HUES64 (cell line): ENCODE results near the gene ZFP64.

Experiments
- H3K27ac ChIP-seq: 2 replicates; pipeline ENCODE4 v1.7.0; 2013; ENCODE audit warnings: low read depth, low read length, inconsistent platforms
- H3K27me3 ChIP-seq: 2 replicates; pipeline ENCODE4 v1.6.1; 2013; ENCODE audit warnings: mild to moderate bottlenecking, low read length; ENCODE audit not compliant: insufficient read depth
- H3K36me3 ChIP-seq: 2 replicates; pipeline ENCODE4 v1.6.1; 2013; ENCODE audit warnings: mild to moderate bottlenecking, low read length; ENCODE audit not compliant: insufficient read depth
- H3K4me1 ChIP-seq: 2 replicates; pipeline ENCODE4 v1.6.1; 2013; ENCODE audit warnings: mild to moderate bottlenecking, low read length, moderate library complexity; ENCODE audit not compliant: insufficient read depth
- H3K4me3 ChIP-seq: 2 replicates; pipeline ENCODE4 v1.5.1; 2013; ENCODE audit warnings: mild to moderate bottlenecking, low read length, moderate library complexity
- H3K9ac ChIP-seq: 2 replicates; pipeline ENCODE4 v1.6.1; 2013; ENCODE audit warnings: mild to moderate bottlenecking, low read depth, low read length
- H3K9me3 ChIP-seq: 2 replicates; pipeline ENCODE4 v1.6.1; 2013; ENCODE audit warnings: low read depth, low read length; ENCODE audit not compliant: insufficient read depth
- WGBS: fragments of 150-250, 120-280 bp; methylation state at CpG from one replicate; pipeline ENCODE4 v1.1.7; 2013; ENCODE audit warnings: missing lambda C conversion rate; 5-methylcytosine and 5-hydroxymethylcytosine counted together

The ZFP64 gene

DNA sequence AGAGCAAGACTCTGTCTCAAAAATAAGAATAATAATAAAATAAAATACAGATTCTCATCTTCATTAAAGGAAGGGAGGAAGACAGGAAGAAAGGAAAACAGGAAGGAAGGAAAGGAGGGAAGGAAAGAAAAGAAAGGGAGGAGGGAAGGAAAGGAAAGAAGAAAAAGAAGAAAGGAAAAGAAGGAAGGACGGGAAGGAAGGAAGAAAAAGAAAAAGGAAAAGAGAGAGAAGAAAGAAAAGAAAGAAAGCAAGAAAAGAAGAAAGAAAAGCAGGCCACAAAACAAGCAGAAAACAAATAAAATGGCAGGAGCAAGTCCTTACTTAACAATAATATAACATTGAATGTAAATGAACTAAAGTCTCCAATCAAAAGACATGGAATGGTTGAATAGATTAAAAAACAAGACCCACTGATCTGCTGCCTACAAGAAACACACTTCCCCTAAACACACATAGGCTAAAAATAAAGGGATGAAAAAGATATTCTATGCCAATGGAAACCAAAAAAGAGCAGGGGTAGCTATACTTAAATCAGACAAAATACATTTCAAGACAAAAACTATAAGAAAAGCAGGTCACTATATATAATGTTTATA, 60.4 kb downstream of the ZFP64 start:
- no peak overlapping the region for H3K9ac ChIP-seq
- no peaks in the 10 kb centered on the region for H3K36me3 ChIP-seq
- H3K27me3 ChIP-seq, result no peaks in the 10 kb centered on the region
- no peaks in the 10 kb centered on the region for H3K4me1 ChIP-seq
- H3K9me3 ChIP-seq, result no peaks in the 10 kb centered on the region
- no peak overlapping the region for H3K27ac ChIP-seq
- 100% methylated on average over 1 of the region's 1 CpG for WGBS
- no peak overlapping the region for H3K4me3 ChIP-seq

DNA sequence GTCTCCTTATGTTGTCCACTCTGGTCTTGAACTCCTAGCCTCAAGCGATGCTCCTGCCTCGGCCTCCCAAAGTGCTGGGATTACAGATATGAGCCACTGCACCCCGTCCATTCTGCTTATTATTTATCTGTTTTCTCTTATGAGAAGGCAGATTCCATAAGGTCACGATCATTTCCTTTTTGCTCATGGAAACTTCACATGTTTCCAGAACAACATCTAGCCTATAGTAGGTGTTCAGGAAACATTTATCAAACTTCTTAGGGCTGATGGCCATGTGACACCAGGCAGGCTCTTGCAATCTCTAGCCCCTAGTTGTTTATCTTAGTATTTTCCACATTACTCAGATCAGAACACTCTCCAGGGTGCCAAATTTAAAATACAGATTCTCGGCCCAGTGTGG, 61.2 kb downstream of the ZFP64 start:
- Histone ChIP-seq H3K4me1 (no peaks in the 10 kb centered on the region), H3K27ac (no peak overlapping the region), H3K9ac (no peak overlapping the region), H3K27me3 (no peaks in the 10 kb centered on the region), H3K9me3 (no peaks in the 10 kb centered on the region), H3K4me3 (no peak overlapping the region), H3K36me3 (no peaks in the 10 kb centered on the region)
- 94% methylated on average over 5 of the region's 5 CpGs for WGBS

GRCh38 chr20:52129611-52130010, 62.0 kb downstream of the ZFP64 start:
- no peaks in the 10 kb centered on the region for H3K36me3 ChIP-seq
- H3K4me3 ChIP-seq, result no peak overlapping the region
- no peaks in the 10 kb centered on the region for H3K9me3 ChIP-seq
- WGBS, result 92% methylated on average over 5 of the region's 5 CpGs
- no peak overlapping the region for H3K9ac ChIP-seq
- no peak overlapping the region for H3K27ac ChIP-seq
- no peaks in the 10 kb centered on the region for H3K27me3 ChIP-seq
- no peaks in the 10 kb centered on the region for H3K4me1 ChIP-seq

GRCh38 chr20:52127309-52127708, 64.3 kb downstream of the ZFP64 start:
- no peaks in the 10 kb centered on the region for H3K36me3 ChIP-seq
- no peak overlapping the region for H3K27ac ChIP-seq
- WGBS, result 83% methylated on average over 4 of the region's 4 CpGs
- no peaks in the 10 kb centered on the region for H3K4me1 ChIP-seq
- no peak overlapping the region for H3K4me3 ChIP-seq
- H3K9ac ChIP-seq, result no peak overlapping the region
- no peaks in the 10 kb centered on the region for H3K9me3 ChIP-seq
- H3K27me3 ChIP-seq, result no peaks in the 10 kb centered on the region

DNA sequence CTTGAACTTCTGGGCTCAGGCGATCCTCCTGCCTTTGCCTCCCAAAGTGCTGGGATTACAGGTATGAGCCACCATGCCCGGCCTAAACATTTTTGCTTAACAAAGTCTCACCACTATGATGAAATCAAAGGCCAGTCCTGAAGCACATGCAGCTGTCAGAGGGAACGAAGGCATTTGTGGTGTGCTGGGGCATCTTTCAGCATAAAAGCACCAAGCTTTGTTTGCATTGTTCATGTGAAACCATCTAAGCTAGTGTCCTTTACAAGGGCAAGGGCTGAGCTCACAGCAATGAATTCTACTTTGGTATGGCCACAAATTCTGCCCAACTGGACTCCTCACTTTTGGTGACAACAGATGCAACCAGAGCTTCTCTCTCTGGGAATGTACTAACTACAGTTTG, 66.8 kb downstream of the ZFP64 start:
- WGBS, result 89% methylated on average over 3 of the region's 3 CpGs
- no peak overlapping the region for H3K27ac ChIP-seq

DNA sequence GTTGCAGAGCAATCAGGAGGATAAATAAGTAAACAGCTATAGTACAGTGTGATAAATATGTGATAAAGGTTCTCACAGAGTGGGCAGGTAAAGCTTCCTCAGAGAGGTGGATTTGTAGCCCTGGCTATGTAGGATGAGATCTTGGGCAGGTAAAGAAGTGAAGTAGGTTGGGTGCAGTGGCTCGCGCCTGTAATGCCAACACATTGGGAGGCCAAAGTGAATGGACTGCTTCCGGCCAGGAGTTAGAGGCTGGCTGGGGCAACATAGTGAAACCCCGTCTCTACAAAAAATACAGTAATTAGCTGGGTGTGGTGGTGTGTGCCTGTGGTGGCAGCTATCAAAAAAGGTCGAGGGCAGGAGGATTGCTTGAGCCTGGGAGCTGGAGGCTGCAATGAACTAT, 72.9 kb downstream of the ZFP64 start:
- H3K36me3 ChIP-seq, result no peaks in the 10 kb centered on the region
- no peaks in the 10 kb centered on the region for H3K27me3 ChIP-seq
- no peak overlapping the region for H3K9ac ChIP-seq
- H3K4me3 ChIP-seq, result no peak overlapping the region
- WGBS, result 83% methylated on average over 5 of the region's 5 CpGs
- no peaks in the 10 kb centered on the region for H3K9me3 ChIP-seq
- no peaks in the 10 kb centered on the region for H3K4me1 ChIP-seq
- no peak overlapping the region for H3K27ac ChIP-seq

More for the DNA sequence above, 66.8 kb downstream of the ZFP64 start:
- H3K36me3 ChIP-seq, result no peaks in the 10 kb centered on the region
- H3K4me3 ChIP-seq, result no peak overlapping the region
- H3K9me3 ChIP-seq, result no peaks in the 10 kb centered on the region
- H3K4me1 ChIP-seq, result no peaks in the 10 kb centered on the region
- no peaks in the 10 kb centered on the region for H3K27me3 ChIP-seq
- no peak overlapping the region for H3K9ac ChIP-seq

- Histone ChIP-seq H3K9me3 (no peaks in the 10 kb centered on the region), H3K4me1 (no peaks in the 10 kb centered on the region), H3K9ac (no peak overlapping the region), H3K27me3 (no peaks in the 10 kb centered on the region), H3K27ac (no peak overlapping the region), H3K4me3 (no peak overlapping the region), H3K36me3 (no peaks in the 10 kb centered on the region)
- WGBS, result 68% methylated on average over 1 of the region's 2 CpGs
Observed at GRCh38 chr20:52118016-52118623, 73.5 kb downstream of the ZFP64 start.

- H3K36me3 ChIP-seq, result no peaks in the 10 kb centered on the region
- WGBS, result 96% methylated on average over 6 of the region's 6 CpGs
- no peaks in the 10 kb centered on the region; the same call in 1 of the 2 replicates for H3K4me1 ChIP-seq
- no peak overlapping the region for H3K27ac ChIP-seq
- no peak overlapping the region for H3K4me3 ChIP-seq
- no peaks in the 10 kb centered on the region for H3K9me3 ChIP-seq
- H3K9ac ChIP-seq, result no peak overlapping the region
- H3K27me3 ChIP-seq, result peaks cover 15% of the 10 kb centered on the region
Observed at GRCh38 chr20:52110456-52110855, 81.1 kb downstream of the ZFP64 start.

- no peaks in the 10 kb centered on the region for H3K9me3 ChIP-seq
- H3K27ac ChIP-seq, result peak overlapping the region; percentile 65; the same call in 1 of the 2 replicates
- WGBS, result under 1% methylated on average over 47 of the region's 47 CpGs
- peak overlapping the region; percentile 67 for H3K4me3 ChIP-seq
- peaks cover 14% of the 10 kb centered on the region for H3K4me1 ChIP-seq
- H3K27me3 ChIP-seq, result peaks cover 61% of the 10 kb centered on the region
- H3K36me3 ChIP-seq, result no peaks in the 10 kb centered on the region
- H3K9ac ChIP-seq, result no peak overlapping the region
Observed at GRCh38 chr20:52105442-52106422, 85.8 kb downstream of the ZFP64 start.

GRCh38 chr20:52104546-52105441, 86.8 kb downstream of the ZFP64 start:
- H3K4me3 ChIP-seq, result peak overlapping the region; percentile 67
- H3K9me3 ChIP-seq, result no peaks in the 10 kb centered on the region
- no peaks in the 10 kb centered on the region for H3K36me3 ChIP-seq
- under 1% methylated on average over 82 of the region's 82 CpGs for WGBS
- H3K4me1 ChIP-seq, result peaks cover 14% of the 10 kb centered on the region
- peak overlapping the region; percentile 12; the same call in 1 of the 2 replicates for H3K9ac ChIP-seq
- H3K27ac ChIP-seq, result peak overlapping the region; percentile 65; the same call in 1 of the 2 replicates
- H3K27me3 ChIP-seq, result peaks cover 67% of the 10 kb centered on the region
